GM20431 (cell line): ENCODE results near the gene TSKS.

ENCODE experiments used
- in situ Hi-C: fragments of 300-500 bp; cut with MseI, MboI; formaldehyde crosslinking; loops from one replicate; pipeline ENCODE4 v1.15.0; 2020; ENCODE audit warnings: low sequenced_read_pairs; ENCODE audit not compliant: unreplicated experiment

TSKS gene

DNA sequence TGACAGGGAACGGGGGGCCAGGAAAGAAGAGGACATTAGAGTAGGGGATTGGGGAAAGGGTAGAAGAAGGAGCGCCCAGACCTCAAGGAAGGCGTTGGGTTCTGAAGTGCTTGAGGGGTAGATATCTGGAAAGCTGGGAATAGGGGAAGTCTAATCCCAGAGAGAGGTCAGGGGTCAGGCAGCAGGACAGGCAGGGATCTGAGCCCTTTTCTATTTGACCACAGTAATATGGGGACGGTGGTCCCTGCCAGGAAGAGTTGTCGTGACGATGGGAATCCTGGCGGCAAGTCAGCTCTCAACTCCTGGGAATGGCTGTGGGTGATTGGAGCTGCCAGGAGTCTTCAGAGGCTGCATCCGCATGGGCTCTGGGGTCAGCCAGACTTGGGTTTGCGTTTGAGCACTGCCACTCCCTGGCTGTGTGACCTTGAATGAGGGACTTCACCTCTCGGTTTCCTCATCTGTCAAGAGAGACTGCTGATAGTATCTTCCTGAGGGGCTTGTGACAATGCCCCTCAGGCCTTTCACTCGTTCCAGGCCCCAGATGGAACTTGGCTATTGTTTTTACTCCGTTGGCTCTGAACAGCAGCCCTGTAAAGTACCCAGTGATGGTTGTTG, 5.0 kb upstream of the TSKS start:
- in situ Hi-C loops = no loop called here

DNA sequence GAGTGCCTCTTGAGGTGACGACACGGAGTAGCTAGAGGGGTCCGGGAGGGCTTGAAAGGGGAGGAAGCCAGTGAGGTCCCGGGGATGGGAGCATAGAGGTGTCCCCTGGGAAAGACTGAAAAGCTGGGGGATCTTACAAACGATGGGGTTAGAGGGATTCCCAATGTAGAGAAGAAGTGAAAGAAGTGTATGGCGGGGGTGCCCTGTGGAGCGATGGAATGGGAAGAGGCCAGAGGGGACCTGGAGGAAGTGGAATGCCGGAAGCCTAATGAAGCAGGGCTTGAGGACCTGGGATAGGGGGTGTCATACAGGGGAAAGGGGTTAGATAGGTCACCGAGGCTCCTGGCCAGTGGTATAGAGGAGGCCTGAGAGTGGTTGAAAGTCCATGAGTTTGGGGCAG, 4.3 kb upstream of the TSKS start:
- in situ Hi-C loops = no loop called here

DNA sequence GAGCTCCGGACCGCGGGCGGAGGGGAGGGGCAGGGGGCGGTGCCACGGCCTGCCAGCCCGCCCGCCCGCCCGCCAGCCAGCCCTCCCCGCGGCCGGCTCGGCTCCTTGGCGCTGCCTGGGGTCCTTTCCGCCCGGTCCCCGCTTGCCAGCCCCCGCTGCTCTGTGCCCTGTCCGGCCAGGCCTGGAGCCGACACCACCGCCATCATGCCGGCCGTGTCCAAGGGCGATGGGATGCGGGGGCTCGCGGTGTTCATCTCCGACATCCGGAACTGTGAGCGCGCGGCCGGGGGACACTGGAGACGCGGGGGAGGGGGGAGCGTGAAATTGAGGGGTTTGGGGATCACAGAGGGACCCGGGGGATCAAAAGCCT, 3.8 kb upstream of the TSKS start, which contains the start of gene AP2A1:
AP2A1 (plus strand) TSS at position 72 of the 370 bp plus-strand sequence; CDS start at position 205, 133 bp downstream.
- in situ Hi-C loops = no loop called here

DNA sequence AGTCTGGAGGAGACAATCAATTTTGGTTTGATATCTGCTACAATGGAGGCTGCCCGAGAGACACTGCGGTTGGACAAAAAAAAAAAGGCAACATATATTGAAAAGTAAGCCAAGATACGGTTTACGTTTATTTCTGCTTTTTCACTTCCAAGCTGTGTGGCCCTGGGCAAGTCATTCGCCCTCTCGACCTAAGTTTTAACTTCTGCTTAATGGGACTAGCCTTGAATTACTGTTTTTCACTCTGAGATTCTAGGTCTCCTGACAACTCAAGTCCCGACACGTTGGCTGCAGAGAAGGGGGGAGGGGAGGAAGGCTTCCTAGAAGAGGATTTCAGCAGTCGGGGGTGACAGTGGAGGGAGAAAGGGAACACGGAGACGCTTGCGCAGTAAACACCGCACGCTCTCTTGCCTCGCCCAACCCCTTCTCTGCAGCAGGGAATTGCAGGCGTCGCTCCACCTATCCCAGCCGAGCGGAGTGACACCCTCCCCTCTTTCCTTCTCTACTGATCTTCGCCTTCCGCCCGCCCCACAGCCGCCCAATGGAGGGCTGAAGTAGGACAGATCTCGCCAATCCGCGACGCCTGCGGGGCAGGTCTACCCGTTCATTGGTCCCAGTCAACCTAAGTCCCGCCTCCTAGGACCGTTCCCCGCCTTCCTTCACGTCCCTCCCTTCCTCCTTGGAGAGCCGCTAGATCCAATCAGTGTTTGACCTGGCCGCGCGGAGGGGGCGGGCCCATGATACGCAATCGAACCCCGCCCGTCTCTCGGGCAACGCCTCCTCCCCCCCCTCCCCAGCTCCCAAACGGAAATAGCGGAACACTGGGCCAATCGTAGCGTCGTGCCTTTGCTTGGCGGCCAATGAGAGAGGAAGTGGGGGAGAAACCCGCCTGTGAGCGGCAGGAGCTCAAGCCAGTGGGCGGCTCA, 3.2 kb upstream of the TSKS start:
- in situ Hi-C loops = no loop called here

DNA sequence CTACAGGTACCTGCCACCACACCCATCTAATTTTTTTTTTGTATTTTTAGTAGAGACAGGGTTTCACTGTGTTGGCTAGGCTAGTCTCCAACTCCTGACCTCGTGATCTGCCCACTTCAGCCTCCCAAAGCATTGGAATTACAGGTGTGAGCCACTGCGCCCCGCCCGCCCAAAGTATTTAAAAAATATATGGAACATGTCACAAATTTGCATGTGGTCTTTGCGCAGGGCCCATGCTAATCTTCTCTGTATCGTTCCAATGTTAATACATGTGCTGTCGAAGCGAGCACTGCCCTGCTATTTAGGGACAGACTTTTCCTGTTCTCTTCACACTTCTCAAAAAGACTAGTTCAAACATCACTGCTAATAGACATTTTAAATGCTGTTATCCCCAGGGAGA, 1.2 kb upstream of the TSKS start:
- in situ Hi-C loops = no loop called here

DNA sequence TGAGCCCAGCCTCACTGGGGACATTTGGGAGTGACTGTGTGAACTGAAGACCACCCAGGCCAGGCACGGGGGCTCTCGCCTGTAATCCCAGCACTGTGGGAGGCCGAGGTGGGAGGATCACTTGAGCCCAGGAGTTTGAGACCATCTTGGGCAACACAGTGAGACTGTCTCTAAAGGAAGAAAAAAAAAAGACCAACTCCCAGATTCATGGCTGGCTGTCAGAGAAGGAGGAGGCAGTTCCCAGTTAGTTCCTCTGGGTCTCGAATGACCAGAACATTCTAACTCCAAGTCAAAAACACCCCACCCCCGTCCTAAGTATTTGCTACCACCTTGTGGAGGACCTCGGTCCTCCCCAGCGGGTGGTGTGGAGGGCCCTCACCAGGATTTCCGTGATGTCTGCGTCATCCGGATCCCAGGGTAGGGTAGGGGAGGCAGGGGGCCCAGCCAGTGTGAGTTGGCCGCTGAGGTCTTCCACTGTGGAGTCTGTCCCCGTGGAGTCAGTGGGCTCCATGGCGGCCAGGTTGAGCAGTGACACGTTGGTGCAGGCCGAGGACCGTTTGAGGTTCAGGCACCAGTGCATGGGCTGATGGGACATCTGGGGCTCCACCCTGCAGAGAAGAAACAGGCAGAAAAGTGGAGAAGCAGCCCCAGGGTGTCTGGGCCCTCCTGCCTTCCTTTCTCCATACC, 1.3 kb downstream of the TSKS start:
- in situ Hi-C loops = no loop called here

DNA sequence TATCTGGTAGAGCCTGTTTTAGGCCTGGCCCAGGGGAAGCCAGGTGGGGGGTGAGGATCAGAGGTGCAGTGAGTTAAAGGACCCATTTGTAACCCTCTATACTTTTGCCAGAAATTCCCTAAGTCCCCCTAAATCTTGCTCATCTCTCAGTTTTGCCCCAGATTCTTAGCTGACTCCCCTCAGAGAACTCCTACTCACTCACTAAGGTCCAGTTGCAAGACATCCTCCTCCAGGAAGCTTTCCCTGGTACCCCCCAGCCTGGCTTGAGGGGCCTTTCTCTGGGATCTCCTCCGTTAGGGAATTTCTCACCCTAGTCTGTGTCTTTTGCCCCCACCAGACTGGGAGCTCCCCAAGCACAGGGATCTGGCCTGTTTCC, 1.9 kb downstream of the TSKS start:
- in situ Hi-C loops = no loop called here

DNA sequence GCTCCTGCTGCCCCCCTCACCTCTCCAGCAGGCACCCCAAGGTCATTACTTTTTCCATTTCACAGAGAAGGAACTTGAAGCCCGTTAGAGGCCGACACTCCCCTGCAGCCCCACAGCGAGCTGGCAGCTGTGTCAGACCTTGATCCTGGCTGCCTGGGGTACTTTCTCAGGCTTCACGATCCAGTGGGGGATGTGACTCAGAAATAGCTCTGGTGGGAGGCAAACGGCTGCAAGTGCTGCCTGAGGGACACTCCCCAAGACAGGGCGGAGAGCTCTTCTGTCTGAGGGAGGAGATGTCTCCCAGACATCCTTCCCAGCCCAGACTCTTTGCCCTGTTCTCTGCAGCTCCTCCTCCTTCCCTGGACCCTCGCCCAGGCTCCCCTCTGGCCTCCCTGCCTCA, 4.8 kb downstream of the TSKS start:
- in situ Hi-C loops = no loop called here

DNA sequence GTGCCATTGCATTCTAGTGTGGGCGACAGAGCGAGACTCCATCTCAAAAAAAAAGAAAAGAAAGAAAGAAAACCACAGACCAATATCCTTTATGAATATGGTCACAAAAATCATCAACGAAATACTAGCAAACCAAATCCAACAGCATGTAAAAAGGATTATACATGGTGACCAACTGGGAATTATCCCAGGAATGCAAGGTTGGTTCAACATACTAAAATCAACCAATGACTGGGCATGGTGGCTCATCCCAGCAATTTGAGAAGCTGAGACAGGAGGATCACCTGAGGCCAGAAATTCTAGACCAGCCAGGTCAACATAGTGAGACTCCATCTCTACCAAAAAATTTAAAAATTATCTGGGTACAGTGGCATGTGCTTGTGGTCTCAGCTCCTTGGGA, 7.2 kb downstream of the TSKS start:
- in situ Hi-C loops = no loop called here

DNA sequence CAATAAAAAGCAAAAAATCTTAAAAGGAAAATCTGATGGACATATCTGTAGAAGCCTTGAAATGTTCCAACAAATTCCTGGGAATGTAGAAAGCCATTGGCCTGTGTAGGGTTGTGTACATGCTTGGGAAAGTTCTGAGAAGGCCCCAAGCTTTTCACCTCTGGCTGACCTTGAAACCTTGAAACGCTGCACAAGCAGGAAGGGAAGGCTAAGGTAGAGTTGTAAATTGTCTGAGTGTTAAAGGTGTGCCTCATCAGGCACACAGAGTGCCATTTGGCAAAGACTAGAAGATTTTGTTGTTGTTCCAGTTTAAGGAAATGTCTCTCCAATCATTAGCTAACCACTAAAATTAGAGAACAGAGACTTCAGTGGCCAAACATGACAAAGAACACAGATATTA, 10.4 kb downstream of the TSKS start:
- in situ Hi-C loops = no loop called here

DNA sequence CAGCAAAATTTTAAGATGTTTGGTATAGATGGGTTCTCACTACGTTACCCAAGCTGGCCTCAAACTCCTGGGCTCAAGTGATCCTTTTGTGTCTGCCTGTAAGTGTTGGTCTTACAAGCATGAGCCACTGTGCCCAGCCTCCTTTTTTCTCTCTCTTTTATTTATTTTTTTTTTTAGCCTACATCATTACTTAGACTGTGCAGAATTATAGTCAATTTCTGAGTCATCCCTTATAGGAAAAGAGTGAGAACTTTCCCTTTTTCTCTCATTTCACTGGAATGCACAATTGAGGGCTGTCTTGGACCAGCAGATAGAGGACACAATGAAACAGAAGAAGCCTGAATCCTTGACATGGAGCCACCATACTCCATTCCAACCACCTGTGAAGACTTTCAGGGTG, 13.3 kb downstream of the TSKS start:
- in situ Hi-C loops = no loop called here

DNA sequence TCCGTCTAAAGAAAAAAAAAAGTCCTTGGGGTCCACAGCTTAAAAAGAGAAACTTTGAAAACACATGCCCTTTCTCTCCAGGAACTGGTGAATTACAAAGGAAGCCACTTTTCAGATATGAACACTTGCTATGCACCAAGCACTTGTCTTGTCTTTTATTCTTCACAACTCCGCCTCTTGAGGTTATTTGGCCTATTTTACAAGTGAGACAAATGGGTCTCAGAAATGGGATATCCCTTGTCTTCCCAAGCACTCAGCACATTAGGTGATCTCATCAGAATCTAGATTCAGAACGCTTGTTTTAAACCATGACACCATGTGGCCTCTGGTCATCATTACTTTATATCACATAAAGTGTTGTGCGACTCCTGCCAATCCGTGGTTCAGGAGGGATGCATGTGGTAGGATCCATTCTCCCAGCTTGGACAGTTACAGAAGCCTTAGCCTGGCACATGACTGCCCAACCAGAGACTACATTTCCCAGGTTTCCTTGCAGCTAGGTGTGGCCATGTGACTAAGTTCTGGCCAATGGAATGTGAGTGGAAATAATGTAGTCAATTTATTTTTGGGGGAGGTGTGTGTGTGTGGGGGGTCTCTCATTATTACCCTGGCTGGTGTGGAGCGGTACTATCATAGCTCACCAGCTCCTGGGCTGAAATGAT, 13.9 kb downstream of the TSKS start:
- in situ Hi-C loops = no loop called here

DNA sequence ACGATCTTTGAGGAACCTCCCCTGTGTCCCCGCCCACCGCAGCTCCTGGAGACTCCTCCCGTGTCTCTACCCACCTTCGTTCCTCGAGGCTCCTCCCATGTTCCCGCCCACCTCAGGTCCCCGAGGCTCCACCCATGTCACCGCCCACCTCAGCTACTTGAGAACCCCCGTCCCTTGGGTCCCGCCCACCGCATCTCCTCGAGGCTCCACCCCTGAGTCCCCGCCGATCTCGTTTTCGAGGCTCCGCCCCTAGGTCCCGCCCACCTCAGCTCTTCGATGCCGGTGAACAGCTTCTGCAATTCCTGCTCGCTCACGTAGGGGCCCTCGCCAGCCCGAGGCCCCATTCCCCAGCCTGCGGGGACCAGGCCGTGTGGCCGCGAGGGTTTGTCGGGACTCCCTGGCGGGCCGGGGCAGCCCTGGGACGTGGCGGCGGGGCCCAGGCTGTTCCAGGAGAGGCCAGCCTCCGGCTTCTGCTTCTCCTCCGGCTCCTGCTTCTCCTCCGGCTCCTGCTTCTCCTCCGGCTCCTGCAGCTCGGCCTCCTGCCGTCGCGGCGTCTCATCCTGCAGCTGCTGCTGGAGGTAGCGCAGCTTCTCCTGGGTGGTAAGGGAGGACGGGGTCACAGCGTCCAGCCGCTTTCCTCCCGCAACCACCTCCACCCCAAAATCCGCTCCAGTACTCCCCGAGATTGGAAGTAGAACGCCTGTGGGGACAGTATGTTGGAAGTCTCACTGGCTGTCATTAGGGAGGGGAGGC, 16.7 kb downstream of the TSKS start:
- in situ Hi-C loops = no loop called here

DNA sequence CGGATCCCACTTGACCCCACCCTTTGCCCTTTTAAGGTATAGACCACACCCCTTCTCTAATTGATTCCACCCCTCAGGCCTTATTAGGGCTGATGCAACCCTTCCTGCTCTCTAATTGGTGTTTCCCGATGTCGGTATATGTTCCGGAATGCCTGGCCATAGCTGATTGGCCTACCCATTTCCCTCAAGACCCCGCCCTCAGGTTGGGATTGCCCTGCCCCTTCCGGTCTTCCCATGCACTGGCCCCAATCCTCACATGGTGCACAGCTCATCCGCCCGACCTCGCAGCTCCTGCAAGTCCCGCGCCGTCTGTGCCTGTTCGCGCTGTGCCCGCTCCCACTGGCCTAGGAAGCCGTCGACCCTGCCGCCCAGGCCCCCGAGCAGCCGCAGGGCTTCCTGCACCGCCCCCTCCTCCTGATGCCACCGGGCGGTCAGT, 18.1 kb downstream of the TSKS start:
- in situ Hi-C loops = no loop called here

DNA sequence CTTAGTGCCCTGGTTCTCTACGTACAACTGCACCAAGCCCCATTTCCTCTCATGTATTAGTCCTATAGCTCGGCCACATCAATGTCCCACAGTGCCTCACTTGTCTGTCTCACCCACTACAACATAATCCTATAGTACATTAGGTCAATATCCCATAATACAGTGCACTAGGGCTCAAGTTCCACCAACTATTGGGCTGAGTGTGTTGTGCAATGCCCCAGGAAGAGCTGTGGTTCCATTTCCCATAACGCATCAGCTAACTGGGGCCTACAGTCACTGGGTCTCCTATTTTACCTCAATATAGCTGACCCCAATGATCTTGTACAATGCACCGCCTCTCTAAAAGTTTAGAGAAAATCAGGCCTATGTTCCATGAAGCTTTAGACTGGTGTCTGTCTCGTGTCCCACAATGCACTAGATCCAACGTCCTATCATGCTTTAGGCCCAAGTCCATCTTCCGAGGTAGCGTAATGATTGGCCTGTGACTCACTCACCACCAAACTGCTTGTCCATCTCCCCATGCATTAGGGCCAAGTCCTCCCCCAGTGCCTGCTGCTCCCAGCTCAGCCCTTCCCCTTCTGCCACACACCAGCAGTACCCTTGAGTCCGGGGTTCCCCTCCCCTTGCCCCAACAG, 21.8 kb downstream of the TSKS start:
- in situ Hi-C loops = no loop called here

DNA sequence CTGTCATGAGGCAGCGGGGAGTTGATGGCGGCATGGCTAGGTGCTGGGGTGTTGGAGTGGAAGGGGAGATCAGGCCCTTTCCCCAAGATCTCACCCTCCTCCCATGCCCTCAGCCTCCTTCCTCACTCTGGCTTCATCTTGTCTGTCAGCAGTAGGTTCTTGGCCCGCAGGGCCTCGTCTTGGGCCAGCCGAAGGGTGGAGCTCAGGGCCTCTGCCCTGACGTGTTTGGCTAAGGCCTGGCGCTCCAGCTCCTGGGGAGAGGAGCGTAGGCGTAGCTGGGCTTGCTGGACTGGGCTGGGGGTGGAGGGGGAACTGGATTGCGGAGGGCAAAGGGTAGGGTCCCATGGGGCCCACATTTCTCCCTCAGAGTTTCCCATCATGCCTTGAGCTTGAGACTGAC, 23.2 kb downstream of the TSKS start:
- in situ Hi-C loops = no loop called here

DNA sequence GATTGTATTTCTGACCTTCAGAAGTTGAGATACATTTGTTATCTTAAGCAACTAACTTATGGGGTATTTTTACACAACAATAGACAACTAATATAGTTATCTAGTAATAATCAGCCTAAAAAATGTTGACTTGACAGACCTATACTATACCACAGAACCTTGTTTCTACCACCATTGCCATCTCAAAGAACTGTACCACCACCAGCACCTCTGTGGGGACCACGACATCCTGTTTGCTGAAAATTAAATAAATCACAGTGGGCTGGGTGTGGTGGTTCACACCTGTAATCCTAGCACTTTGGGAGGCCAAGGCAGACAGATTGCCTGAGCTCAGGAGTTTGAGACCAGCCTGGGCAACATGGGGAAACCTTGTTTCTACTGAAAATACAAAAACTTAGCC, 24.0 kb downstream of the TSKS start:
- in situ Hi-C loops = no loop called here

DNA sequence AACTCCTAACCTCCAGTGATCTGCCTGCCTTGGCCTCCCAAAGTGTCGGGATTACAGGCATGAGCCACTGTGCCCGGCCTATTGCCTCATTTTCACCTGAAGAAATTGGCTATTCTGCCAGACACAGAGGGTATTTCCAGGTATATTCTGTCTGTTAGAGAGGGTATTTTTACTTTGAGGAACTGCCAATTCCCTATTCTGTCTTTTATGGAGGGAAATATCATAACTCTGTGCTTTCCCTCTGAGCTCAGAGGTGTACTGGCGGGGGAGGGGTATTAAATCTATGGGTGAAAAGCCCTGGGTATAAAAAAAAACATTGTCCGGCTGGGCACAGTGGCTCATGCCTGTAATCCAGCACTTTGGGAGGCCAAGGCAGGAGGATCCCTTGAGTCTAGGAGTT, 24.8 kb downstream of the TSKS start:
- in situ Hi-C loops = no loop called here

DNA sequence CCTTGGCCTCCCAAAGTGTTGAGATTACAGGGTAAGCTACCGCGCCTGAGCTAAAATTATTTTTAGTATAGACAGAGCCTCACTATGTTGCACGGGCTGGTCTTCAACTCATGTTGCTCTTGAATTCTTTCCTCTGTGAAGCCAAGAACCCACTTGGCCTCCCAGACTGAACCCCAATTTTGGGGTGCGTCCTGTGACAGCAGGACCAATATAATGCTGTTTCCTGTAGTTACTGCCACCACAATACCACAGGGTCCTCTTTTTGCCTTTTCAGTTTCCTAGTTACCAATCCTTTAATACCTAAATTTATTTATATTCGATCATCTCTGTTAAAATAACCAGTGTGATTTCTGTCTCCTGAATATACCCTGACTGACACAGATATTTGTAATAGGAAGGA, 32.9 kb downstream of the TSKS start:
- in situ Hi-C loops = no loop called here
